ENCODE measurements around the gene PLEKHH3.
A peak's percentile ranks its signal among the peaks of the same experiment; 100 is the strongest.
"Not testable (repeated sequence)": the region's sequence is repeated elsewhere in the genome, so short reads cannot be mapped to it uniquely, and the experiment has no call there.

PLEKHH3 gene

GRCh38 chr17:42669977-42670788 lies 6.6 kb downstream of the PLEKHH3 start:
- no peak for DNase-seq

GRCh38 chr17:42669705-42669976 lies 7.2 kb downstream of the PLEKHH3 start:
- no peak for DNase-seq

GRCh38 chr17:42667088-42667951 lies 9.5 kb downstream of the PLEKHH3 start:
- DNase-seq = no peak

- DNase-seq = not testable (repeated sequence)
Measured at GRCh38 chr17:42666126-42666525, 10.7 kb downstream of the PLEKHH3 start.

- no peak for DNase-seq
Measured at GRCh38 chr17:42665581-42666001, 11.2 kb downstream of the PLEKHH3 start.

- DNase-seq = no peak
Measured at GRCh38 chr17:42660692-42661345, 16.0 kb downstream of the PLEKHH3 start.

DNA sequence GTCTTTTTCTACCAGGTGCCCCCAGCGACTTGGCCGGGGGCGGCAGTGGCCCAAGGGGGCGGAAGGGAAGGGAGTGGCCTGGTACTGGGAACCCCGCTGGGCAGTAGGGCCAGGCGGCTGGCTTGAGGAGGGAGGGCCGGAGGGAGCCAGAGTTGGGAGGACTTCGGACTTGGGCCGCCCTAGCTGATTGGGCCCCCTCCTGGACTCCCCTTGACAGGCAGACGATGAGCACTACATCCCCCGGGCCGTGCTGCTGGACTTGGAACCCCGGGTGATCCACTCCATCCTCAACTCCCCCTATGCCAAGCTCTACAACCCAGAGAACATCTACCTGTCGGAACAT lies 16.9 kb downstream of the PLEKHH3 start:
- not testable (repeated sequence) for DNase-seq

- peak; percentile 51 for DNase-seq
Measured at GRCh38 chr17:42659079-42659931, 17.5 kb downstream of the PLEKHH3 start, which contains the start of gene TUBG2. TUBG2 (plus strand) TSS chr17:42659284; CDS start chr17:42659504, 220 bp downstream.

DNA sequence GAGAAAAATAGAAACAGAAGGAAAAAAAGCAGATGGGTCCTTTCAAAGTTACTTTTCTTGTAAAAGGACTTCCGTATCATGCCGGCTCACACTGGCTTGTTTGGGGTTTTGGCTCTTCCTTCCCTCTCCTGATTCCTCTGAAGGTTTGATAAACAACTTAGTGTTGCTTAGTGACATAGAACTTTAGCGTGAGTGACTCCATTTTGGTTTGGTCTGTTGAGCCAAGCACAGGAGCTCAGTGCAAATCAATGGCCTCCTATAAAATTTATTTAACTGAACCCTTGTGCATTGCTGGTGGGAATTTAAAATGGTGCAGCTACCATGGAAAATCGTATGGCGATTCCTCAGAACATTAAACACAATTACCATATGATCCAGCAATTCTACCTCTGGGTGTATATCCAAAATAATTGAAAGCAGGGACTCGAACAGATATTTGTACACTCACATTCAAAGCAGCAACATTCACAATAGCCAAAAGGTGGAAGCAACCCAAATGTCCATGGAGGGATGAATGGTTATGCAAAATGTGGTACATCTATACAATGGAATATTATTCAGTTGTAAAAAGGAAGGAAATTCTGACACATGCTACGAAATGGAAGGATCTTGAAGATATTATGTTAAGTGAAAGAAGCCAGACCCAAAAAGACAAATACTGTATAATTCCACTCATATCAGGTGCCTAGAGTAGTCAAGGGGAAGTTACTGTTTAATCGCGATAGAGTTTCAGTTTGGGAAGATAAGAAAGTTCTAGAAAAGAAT lies 18.8 kb downstream of the PLEKHH3 start:
- no peak for DNase-seq

DNA sequence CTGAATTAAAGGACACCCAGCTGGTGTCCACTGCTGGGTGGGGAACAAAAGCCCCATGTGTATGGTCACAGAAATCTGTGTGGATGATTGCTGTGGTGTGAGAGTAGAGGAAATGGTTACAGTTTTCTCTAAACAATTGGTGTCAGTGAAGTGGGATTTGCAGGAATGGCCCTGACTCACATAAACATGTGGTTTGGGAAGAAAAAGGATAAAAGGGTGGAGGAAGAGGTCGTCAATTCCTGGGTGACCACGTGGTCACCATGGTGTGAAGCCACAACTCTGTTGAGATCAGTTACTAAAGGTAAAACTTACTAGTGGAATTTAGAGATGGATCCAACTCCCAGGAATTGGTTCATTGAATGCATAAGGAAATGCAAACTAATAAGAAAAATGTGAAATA lies 21.3 kb downstream of the PLEKHH3 start:
- DNase-seq = no peak

- no peak for DNase-seq
Measured at GRCh38 chr17:42653179-42654124, 23.3 kb downstream of the PLEKHH3 start.

DNA sequence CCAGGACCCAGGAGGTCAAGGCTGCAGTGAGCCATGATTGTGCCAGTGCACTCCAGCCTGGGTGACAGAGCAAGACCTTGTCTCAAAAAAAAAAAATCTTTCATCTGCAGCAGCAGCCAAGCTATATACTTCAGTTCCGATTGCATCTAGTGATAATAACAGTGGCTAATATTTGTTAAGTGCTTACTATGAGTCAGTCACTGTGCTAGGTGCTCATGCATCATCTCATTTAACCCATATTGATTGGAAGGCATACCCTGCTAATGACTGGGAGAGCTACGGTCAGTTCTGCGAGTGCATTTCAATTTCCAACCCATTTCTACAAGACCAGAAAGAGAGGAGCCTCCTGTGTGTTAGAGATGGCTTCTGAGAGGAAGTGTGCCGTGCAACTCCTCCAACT lies 25.4 kb downstream of the PLEKHH3 start:
- DNase-seq = no peak

DNA sequence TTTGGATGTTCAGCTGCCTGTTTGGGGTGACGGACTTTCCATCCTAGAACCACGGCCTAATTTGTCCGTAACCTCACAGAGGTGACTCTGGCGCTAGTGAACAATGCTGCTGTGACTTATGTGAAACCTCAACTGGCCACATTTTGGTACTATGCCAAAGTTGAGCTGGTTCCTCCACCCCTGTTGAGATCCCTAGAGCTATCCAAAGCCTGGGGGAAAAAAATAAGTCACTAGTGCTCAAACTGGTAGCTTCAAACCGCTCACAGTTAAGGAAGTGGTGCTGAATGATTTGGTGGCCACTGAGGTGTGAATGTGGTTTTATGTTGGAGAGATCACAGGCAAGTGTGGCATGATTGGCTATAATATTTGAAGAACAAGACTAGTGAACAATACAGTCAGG lies 29.0 kb downstream of the PLEKHH3 start:
- DNase-seq = no peak

GRCh38 chr17:42642336-42642735 lies 34.5 kb downstream of the PLEKHH3 start:
- DNase-seq = no peak

GRCh38 chr17:42640121-42640520 lies 36.7 kb downstream of the PLEKHH3 start:
- DNase-seq = no peak

- no peak for DNase-seq
Measured at GRCh38 chr17:42639525-42640113, 37.2 kb downstream of the PLEKHH3 start.

GRCh38 chr17:42632949-42633444 lies 43.8 kb downstream of the PLEKHH3 start:
- no peak for DNase-seq

DNA sequence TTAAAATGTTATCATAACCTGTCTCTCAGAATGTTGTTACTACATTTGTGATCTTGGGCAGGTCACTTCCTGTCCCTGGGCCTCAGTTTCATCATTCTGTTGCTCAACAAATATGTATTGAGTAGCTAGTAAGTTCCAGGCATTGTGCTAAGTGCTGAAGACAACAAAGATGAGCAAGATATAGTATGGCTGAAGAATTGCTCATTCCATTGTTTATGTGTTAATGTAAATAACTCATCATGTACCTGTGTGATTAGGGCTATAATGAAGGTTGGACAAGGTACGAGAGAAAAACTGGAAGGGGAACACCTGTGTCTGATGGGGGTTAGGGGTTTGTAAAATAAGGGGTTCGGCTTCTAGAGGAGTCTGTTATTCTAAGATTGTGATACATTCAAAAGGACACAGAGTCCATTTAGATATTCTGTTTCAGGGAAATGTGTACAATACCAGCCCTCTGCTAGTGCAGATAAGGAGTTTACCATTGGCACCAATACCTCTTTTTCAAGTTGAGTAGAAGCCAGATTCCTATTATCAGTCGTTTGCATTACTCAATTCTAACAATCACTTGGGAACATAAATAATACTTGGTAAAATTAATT lies 47.3 kb downstream of the PLEKHH3 start:
- no peak for DNase-seq

- DNase-seq = not testable (repeated sequence)
Measured at GRCh38 chr17:42627032-42627764, 49.6 kb downstream of the PLEKHH3 start.

Measured in NCI-H524 treated with DMSO at 0.1 percent for 48 hours (cell line).